Muscle of arm (tissue), 12 donors: Measurements from ENCODE around the gene CDH12. TPM values are rescaled to one million over a fixed set of nuclear protein-coding genes. Genes with fewer than 3 reads are reported as not detected.
A peak's percentile ranks its signal among the peaks of the same experiment; 100 is the strongest.

Experiments
- DNase-seq: peaks from one replicate; pipeline ENCODE4 v3.0.0-alpha.2; 2013
- polyA plus RNA-seq, 12 donors: library from polyadenylated mRNA; unstranded; fragments of 120-200 nt; gene quantifications; one replicate each; pipeline ENCODE4 v1.2.1, GENCODE V29; 2013; ENCODE audit not compliant: insufficient read length in 12 of 12

The CDH12 gene
- polyA plus RNA-seq, 12 donors = 0.84 to 4.3 (median 1.8) TPM; not detected in 2

GRCh38 chr5:21823076-21823574 is 1030.0 kb downstream of the CDH12 start:
- no peak for DNase-seq

DNA sequence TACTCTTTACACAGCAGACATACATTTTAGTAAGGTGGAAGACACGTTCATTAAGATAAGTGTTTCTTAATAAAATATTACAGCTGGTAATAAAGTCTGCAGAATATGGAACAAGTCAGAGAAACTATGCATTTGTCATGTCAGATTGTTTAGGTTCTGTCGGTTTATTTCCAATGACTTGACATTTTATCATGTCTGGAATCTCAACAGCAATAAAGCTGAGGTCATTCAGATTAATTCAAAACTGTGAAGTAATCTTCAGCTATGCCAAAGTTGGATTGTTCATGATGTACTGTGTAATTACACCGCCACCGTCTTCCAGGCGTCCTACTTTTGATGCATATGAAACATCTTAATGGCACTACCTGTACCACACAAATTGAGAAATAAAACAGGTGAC is 1032.6 kb downstream of the CDH12 start:
- DNase-seq = no peak

DNA sequence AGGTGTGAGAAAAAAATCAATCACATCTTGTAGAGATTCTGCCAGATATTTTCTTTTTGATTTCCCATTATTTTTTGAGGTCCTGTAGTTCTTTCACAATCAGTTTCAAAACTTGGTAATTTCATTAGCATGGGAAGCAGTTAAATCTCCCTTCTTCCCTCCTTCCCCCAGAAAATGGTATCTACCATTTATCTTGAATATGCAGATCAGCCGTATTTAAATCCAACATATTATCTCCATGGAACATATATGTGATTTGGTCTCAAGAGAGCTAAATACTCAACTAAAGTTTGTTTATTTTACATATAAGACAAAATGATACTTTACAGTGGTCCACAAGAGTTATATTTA is 1034.8 kb downstream of the CDH12 start:
- no peak for DNase-seq

DNA sequence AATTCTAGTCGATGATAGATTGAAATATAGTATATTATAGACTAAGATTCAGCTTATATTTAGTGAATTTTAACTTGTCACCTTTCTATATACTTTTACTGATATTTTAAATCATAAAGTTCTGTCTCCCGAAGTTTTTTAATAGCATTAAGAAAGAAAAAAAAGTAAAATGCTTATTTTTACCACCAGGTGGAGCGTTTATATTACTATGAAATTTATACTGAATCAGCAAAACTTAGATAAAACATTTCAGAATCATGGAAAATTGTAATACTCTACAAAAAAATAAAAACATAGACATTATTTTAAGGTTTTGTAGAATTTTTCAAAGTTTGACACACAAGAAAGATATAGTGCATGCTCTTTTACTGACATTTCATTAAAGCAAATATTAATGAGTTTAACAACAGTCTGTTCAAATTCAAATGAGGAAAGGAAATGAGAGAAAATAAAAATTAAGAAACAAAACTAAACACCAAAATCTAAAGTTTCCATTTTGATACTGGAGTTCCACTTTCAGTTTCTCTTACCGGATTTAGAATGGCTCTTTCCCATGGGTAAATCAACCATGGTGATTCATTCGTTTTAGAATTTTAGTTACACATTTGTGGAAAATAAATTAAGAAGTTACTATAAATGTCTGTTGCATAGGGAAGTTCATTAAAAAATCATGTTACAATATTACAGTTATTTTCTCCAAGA is 1035.3 kb downstream of the CDH12 start:
- DNase-seq = peak; percentile 25

GRCh38 chr5:21810737-21811316 is 1042.3 kb downstream of the CDH12 start:
- no peak for DNase-seq

DNA sequence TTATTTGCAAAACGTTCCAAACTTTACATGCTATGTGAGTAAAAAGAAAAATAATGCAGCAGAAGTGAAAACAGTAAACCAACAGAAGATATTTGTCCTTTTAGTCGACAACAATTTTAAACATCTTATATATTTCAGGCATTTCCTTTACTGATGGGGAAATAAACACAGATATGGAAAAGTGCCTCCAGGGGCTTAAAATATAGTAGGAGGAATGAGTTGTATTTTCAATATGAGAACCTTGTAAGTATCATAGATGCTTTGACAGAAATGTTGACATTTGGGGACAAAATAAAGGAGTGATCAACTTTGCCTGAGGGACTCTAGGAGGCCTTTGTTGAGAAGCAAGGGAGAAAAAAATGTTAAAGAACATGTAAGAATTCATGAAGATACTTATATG is 1043.5 kb downstream of the CDH12 start:
- no peak for DNase-seq

DNA sequence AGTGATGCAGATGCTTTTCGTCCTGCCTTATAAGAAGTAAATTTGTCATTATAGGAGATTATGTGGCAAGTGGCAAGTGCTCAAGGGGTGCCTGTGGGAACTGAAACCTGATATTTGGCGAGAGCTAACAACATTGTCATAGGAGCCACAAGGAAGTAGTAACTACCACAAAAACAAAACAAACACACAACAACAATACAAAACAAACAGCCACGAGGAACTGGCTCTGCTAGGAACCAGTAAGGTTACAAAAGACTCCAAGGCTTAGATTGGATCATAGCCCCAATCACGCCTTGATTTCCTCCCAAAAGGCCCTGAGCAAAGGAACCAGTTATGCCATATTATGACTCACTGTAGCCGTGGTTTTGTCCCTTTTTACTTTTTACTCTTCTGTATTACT is 1045.2 kb downstream of the CDH12 start:
- DNase-seq = no peak

DNA sequence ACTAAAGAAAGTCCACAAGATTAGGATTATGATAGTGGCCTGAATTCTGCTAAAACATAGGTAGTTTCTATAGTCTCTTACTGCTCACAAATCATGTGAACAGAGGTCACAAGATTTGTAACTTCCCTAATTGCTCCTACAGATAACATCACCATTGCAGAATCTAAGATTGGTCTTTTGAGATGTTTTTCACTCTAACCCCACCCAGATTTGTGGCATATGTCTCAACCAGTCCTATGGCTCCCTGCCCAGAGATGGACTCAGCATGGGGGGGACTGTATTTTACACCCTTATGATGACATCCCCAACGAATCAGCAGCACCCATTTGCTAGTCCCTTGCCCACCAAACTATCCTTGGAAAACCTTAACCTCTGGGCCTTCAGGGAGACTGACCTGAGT is 1046.2 kb downstream of the CDH12 start:
- no peak for DNase-seq

DNA sequence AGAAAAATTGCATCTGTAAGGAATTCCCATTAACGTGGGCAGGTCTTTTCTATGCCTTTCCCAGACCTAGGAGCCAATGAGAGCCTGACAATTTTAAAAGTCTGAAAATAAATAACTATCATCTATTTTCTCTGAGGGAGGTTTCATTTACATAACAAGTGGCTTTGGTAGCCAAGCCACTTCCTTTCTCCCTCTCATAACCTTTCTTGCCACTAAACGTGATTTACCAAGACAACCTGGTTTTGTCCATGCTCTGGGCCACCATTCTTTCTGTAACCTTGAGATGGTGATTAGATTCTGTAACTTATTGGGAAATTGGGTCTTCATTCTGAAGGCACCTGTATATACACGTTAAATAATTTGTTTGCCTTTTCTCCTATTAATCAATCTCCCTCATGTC is 1046.9 kb downstream of the CDH12 start:
- DNase-seq = no peak

DNA sequence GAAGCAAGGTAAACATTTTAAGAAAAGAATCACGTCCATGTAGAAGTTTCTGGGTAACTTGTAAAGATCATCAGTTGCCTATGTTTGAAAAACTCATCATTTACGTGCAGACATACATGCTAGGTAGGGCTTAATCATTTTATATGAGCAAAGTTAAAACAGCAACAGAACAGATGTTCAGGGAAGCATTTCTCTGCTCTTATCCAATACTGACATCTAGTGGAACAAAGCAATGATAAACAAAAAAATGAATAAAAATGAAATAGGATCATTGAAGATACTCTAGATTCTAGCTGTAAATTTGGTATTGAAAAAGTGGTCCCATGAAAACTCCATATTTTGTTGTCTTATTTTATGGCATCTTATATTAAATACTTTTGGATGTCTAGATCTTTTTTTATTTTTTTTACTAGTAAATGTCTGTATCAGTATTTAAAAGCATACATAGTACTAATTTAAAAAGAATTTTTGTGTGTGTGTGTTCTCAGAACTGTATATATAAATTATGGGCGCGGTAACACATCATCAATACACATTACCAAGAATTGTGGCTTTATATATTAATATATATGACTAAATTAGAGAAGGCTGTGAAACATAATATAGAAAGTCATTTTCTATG is 1050.2 kb downstream of the CDH12 start:
- DNase-seq = peak; percentile 40

DNA sequence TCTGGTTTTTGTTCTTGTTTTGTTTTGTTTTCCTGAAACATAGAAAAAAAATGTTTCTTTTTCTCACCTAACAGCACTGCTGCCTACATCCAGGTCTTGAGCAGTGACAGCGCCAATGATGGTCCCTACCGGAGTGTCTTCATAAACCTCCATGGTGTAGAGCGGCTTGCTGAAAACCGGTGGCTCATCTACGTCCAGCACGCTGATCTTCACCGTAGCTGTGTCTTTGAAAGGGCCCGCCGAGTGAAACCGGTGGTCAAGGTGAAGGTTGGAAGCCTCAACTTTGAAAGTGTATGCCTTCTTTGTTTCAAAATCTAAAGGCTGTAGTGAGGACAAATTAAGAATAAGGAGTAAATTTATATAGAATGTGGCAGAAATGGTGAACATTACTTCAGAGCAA is 1051.0 kb downstream of the CDH12 start:
- no peak for DNase-seq

DNA sequence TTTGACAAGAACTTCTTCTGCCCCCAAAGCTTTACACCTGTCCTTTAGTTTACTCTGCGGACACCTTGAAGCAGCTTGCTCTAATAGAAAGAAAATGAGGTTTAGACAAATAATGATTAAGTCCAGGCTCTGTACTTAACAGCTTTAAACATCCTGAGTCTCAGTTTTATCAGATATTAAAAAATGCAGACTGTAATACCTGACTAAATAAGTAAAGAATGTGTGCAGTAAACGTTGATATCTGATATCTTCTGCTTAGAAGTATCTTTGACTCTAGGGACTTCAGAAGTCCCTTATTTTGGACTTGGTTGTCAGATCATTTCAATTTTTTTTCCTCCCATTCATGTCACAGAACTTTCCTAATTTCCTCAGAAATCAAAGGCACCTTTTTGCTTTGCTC is 1060.4 kb downstream of the CDH12 start:
- DNase-seq = no peak

- DNase-seq = no peak
Observed at GRCh38 chr5:21791304-21791703, 1061.8 kb downstream of the CDH12 start.

DNA sequence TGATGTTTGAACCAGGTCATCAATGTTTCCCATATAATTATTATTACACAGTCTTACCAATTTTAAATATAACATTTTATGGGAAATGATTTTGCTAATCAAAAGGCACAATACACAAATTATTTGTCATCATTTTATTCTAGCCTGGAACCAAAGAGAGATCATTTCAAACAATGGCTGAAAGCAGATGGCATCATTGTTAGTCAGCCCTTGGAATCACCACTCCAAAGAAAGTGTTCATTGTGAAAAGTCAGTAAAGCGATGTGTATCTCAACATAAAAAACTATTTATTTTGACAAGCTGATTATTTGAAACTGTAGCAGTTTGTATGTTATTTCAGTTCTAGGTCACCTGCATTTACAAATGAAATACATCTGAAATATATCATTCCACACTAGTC is 1068.7 kb downstream of the CDH12 start:
- DNase-seq = no peak

GRCh38 chr5:21783074-21783679 is 1070.0 kb downstream of the CDH12 start:
- no peak for DNase-seq

DNA sequence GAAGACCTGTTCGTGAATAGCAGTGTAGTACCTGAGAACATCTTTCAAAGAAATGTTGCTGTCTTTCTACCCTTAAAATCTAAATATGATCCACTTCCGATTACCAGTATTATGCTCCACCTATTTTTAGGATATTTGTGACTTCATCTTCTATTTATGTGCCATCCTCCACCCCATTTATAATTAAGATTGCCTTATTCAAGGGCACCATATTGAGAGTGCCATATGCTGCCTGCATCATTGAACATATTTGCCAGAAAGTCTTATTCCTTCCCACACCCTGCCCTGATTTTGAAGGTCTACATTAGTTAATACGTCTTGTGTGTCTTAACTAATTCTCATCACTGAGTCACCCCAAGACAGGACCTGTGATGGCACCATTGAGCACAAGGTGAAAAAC is 1076.7 kb downstream of the CDH12 start:
- no peak for DNase-seq

DNA sequence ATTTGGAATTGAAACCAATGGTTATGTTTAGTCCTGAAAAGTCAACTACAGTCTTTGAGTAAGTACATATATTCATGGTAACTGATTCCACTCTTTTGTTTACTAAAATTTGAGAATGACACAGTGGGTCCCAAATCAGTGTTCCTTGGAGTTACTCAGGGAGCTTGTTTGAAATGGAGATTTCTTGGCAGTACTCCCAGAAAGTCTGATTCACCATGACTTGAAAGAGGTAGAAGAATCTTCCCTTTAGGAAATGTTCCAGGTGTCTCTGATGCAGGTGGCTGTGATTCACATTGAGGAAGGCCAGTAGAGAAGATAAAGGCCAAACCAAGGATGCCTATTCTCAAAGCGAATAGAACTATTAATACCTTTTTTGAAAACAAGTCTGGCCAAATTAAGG is 1078.3 kb downstream of the CDH12 start:
- no peak for DNase-seq

- DNase-seq = no peak
Observed at GRCh38 chr5:21774281-21774680, 1078.9 kb downstream of the CDH12 start.

GRCh38 chr5:21773456-21773855 is 1079.7 kb downstream of the CDH12 start:
- DNase-seq = no peak

DNA sequence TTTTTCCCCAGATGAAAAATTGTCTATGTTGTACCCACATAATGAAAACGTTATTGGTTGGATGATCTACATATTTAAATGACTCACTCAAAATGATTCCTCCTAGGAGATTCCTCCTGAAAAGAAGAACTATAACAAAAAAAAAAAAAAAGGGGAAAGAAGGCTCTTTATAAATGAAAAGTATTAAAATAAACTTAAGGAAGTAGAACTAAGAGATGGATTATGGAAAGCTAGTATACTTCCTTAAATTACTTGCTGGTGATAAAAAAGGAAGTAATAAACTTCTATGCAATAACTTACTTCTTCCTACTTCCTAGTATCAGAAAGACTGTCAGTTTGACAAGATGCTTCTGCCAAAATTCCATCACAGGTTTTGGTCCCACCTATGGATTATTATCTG is 1087.7 kb downstream of the CDH12 start:
- no peak for DNase-seq

DNA sequence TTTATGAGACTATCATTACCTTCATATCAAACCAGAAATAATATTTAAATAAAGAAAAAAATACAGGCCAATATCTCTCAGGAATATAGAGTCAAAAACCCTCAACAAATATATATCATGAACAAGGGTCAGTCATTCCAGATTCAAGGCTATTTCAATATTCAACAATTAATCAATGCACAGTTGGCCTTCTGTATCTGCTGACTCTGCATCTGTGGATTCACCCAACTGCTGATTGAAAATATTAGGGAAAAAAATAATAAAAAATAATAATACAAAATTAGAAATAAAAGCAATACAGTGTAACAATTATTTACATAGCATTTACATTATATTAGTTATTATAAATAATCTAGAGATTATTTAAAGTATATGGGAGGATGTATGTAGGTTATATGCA is 1114.0 kb downstream of the CDH12 start:
- DNase-seq = no peak

- DNase-seq = no peak
Observed at GRCh38 chr5:21723500-21723899, 1129.6 kb downstream of the CDH12 start.
